C4-2B (cell line): ENCODE data around the gene LRFN4.

Source experiments
- ZFX ChIP-seq: fragments of 450-650 bp; IDR thresholded peaks from 2 replicates; pipeline ENCODE4 v1.6.1; 2017
- TF ChIP-seq, protein P1 (sequence below): fragments of 450-650 bp; conservative IDR thresholded peaks from 2 replicates; pipeline ENCODE4 v1.5.1; 2017; ENCODE audit warnings: mild to moderate bottlenecking

DNA sequence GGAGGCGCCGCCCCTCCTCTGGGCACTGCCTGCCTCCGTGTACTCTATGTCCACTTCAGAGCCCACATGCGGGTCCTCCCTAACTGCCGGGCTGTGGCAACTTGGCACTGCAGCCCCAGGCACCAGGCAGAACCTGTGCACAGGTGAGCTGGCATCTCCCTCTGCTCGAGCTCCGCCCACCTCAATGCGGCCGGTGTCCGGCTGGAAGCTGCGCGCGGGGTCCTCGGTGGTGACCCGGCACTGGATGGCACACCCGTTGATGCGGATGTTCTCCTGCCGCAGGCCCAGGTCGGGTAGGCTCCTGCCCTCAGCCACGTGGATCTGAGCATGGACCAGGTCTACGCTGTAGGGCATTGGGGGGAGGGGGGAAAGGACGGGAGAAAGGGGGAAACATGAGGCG is 9.1 kb downstream of the LRFN4 start:
- no peak for TF ChIP-seq ZFX
- TF ChIP-seq, protein P1, sequence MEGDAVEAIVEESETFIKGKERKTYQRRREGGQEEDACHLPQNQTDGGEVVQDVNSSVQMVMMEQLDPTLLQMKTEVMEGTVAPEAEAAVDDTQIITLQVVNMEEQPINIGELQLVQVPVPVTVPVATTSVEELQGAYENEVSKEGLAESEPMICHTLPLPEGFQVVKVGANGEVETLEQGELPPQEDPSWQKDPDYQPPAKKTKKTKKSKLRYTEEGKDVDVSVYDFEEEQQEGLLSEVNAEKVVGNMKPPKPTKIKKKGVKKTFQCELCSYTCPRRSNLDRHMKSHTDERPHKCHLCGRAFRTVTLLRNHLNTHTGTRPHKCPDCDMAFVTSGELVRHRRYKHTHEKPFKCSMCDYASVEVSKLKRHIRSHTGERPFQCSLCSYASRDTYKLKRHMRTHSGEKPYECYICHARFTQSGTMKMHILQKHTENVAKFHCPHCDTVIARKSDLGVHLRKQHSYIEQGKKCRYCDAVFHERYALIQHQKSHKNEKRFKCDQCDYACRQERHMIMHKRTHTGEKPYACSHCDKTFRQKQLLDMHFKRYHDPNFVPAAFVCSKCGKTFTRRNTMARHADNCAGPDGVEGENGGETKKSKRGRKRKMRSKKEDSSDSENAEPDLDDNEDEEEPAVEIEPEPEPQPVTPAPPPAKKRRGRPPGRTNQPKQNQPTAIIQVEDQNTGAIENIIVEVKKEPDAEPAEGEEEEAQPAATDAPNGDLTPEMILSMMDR: no peak
